GM15510 (cell line): Measurements from ENCODE around the gene APBA2.

ENCODE experiments used
- POLR2A ChIP-seq: IDR thresholded peaks from 3 replicates; pipeline ENCODE4 v1.6.1; 2011; ENCODE audit warnings: borderline replicate concordance; ENCODE audit not compliant: insufficient read length; ENCODE audit errors: extremely low read depth

APBA2 gene

DNA sequence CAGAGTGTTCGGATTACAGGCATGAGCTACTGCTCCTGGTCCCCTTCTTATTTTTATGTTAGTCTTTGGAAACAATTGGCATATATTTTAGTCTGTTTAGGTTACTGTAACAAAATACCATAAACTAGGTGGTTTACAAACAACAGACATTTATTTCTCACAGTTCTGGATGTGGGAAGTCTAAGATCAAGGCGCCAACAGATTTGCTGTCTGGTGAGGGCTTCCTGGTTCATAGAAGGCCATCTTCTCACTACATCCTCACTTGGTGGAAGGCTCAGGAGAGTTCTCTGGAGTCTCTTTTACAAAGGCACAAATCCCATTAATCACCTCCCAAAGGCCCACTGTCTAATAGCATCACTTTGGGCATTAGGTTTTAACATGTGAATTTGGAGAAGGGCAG lies 101.0 kb downstream of the APBA2 start:
- TF ChIP-seq POLR2A: no peak

- no peak for TF ChIP-seq POLR2A
Measured at GRCh38 chr15:28987337-28987736, 101.6 kb downstream of the APBA2 start.

DNA sequence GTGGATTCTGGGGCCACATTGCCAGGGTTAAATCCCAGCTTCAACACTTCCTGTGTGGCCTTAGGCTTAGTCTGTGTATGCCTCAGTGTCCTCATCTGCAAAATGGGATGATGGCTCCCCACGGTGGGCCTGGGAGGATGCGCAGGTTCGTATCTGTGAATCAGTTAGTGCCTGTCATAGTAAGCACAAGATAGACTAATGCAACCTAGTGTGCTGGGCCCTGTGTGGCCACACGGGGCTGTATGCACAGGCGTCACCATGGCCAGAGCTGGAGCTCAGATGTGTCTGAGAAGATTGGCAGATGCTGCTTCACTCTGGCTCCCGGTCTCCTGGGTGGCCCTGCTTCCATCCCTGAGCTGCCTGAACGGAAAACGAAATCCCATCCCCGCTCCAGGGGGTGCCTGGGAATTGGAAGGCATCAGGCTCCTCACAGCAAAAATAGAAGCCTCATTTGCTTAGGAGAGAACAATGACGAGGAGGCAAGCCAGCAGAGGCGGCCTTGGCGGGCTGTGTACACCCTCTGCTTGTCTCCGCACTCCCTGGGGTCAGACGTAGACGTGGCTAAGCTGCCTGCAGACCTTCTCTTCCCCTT lies 103.6 kb downstream of the APBA2 start:
- TF ChIP-seq POLR2A: no peak

DNA sequence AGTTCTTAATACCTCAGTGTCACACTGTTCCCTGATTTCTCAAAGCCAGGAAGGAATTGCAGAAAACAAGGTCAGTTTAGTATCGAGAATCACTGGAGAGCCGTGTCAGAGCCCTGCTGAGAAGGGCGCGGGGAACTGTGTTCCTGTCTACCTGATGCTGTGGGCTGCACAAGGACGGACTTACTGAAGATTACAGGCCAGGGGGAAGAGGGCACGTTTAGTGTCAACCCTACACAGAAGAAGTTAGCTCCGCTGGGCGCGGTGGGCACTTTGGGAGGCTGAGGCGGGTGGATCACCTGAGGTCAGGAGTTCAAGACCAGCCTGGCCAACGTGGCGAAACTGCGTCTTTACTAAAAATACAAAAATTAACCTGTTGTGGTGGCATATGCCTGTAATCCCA lies 104.1 kb downstream of the APBA2 start:
- TF ChIP-seq POLR2A: no peak

GRCh38 chr15:28990390-28990789 lies 104.6 kb downstream of the APBA2 start:
- TF ChIP-seq POLR2A: no peak

- TF ChIP-seq POLR2A: no peak
Measured at GRCh38 chr15:28991236-28992171, 105.7 kb downstream of the APBA2 start.

DNA sequence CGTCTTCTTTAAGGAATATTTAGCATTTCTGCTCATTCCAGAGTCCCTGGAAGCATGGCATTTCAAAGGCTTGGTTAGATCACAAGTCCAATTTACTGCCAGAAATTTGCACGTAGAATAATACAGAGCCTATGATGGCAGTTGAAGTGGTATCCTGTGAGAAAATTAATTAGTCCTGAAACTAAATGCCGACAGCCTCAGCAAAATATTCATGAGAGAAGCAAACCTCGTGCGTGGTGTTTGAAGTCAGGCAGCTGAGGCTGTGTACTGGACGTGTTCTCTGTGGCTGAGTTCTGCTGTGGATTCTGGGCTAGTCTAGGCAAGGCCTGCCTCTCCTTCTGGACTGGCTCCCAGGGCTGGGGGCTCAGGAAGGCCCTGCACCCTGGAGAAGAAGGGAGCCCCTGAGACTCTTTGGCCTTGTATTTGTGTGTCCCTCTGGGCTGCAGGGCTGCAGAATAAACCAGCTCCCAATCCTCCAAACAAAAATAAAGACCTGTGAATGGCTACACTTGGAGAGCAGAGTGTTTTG lies 106.6 kb downstream of the APBA2 start:
- no peak for TF ChIP-seq POLR2A

DNA sequence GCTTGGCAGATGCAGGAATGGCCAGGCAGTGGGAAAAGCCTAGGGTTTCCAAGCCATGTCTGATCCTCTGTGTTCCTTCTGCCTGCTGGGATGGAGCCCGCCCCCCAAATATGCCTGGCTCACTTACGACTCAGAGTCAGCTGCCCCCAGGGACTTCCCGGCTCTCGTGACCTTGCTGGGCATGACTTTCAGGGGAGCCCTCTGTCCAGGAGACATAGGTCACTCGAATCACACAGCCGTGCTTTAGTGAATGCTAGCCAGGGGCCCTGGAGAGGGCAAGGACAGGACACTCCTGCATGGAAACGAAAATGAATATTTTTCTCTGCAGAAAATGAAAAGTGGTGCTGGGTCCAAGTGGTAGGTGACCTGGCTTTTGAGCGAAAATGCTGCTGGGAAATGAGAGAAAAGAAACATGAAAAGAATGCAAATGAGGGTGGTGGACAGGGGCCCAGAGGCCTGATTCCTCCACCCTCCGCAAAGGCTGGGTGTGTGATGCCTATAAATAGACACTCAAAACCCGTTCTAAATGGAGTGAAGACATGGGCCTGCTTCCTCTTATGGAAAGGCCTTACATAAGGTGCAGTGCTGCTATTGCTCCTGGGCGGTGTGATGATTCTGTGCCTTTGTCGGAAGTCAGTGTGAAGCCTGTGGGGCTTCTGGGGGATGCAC lies 107.4 kb downstream of the APBA2 start:
- no peak for TF ChIP-seq POLR2A

DNA sequence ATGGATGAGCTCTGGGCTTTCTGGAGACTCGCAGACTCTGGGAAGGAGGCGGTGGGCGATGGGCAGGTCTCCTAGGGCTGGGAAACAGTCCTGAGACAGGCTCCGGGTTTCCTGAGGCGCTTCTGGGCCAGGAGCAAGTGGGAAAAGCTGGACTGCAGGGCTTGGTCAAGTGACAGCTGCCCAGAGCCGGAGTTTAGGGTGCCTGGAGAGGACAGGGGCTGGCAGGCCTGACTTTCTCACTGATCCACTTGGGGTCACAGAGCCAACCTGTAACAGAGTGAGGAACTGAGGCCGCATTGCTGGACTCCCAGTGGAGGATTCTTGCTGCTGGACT lies 107.9 kb downstream of the APBA2 start:
- TF ChIP-seq POLR2A: no peak

GRCh38 chr15:28994142-28994830 lies 108.5 kb downstream of the APBA2 start:
- no peak for TF ChIP-seq POLR2A

DNA sequence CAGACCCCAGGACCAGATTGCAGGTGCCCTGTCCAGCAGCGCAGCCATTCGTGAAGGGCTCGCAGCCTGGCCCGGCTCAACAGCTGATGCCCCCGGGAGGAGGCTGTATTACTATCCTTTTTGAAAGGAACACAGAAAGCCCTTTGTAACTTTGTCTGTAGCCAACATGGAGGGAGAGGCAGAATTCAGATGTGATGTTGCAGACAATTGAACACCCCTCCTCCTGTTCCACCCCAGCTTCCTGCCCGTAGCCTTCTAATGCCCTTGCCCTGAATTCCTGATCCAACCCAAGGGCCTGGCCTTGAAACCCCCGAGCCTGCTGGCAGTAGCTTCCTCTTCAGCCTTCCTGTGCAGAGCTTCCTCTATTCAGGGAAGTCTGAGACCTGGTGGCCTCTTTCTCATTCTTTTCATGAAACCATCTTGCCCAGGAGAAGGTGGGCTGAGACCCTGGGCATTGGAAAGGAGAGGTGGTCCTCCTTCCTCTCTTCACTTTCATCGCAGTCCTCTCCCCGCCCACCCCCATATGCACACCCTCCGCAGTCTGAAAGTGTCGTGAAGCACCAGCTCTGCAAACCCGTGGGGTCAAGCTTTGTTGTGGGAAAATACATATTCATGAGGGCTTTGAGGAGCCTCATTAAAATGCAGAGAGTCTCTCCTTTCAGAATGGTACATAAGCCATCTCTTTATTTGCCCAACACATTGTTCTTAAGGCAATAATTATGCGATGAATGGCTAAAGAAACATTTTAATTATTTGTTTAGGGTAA lies 109.2 kb downstream of the APBA2 start:
- no peak for TF ChIP-seq POLR2A

- no peak for TF ChIP-seq POLR2A
Measured at GRCh38 chr15:28995705-28996104, 109.9 kb downstream of the APBA2 start.

GRCh38 chr15:28996289-28996688 lies 110.5 kb downstream of the APBA2 start:
- no peak for TF ChIP-seq POLR2A

DNA sequence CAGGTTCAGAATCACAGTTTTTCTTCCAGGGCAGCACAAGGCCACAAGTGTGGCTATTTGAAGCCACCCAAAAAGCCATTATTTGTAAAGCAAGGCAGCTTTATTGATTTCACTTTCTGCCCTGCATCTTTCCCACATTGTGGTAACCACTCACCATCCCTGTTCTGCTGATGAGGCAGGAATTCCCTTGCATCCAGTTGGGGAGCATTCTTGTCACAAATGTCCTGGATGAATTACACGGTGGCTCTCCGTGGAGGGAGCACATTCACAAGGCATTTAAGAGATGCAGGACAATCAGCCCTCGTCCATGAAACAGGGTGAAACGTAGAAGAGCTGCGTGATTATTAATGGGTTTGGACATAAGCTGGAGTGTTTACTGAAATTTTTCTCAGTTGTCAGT lies 111.2 kb downstream of the APBA2 start:
- TF ChIP-seq POLR2A: no peak
